NCI-H146 (cell line): Measurements from ENCODE around the gene EIF4G1.
A peak's percentile ranks its signal among the peaks of the same experiment; 100 is the strongest.

Experiments used
- DNase-seq: peaks from one replicate; lab custom pipeline; 2025; lab: John Stamatoyannopoulos, UW

The EIF4G1 gene

GRCh38 chr3:184368586-184369183, 54.3 kb downstream of the EIF4G1 start:
- DNase-seq, result no peak

GRCh38 chr3:184371570-184372018, 57.2 kb downstream of the EIF4G1 start:
- DNase-seq, result peak; percentile 99

GRCh38 chr3:184372296-184372821, 58.0 kb downstream of the EIF4G1 start:
- peak; percentile 20 for DNase-seq

- no peak for DNase-seq
Observed at GRCh38 chr3:184372911-184373310, 58.5 kb downstream of the EIF4G1 start.

GRCh38 chr3:184373422-184373821, 59.0 kb downstream of the EIF4G1 start:
- no peak for DNase-seq

GRCh38 chr3:184375747-184376461, 61.5 kb downstream of the EIF4G1 start:
- no peak for DNase-seq

- DNase-seq, result peak; percentile 80
Observed at GRCh38 chr3:184377374-184377773, 63.0 kb downstream of the EIF4G1 start.

GRCh38 chr3:184377882-184378445, 63.6 kb downstream of the EIF4G1 start, which contains the start of gene THPO:
Gene THPO, minus strand, starts transcription at chr3:184378207. Its CDS starts 1,948 bp downstream, at chr3:184376259.
- DNase-seq, result peak; percentile 62

GRCh38 chr3:184378651-184379357, 64.4 kb downstream of the EIF4G1 start:
- DNase-seq, result no peak

- peak; percentile 54 for DNase-seq
Observed at GRCh38 chr3:184379358-184380184, 65.2 kb downstream of the EIF4G1 start, which contains the start of gene CHRD. Gene CHRD, plus strand, starts transcription at chr3:184380054. Its CDS starts 265 bp downstream, at chr3:184380319.

GRCh38 chr3:184380185-184380626, 65.8 kb downstream of the EIF4G1 start:
- peak; percentile 65 for DNase-seq

- no peak for DNase-seq
Observed at GRCh38 chr3:184380627-184381260, 66.3 kb downstream of the EIF4G1 start.

- no peak for DNase-seq
Observed at GRCh38 chr3:184381261-184382224, 67.1 kb downstream of the EIF4G1 start.

GRCh38 chr3:184382326-184383032, 68.1 kb downstream of the EIF4G1 start:
- no peak for DNase-seq

- no peak for DNase-seq
Observed at GRCh38 chr3:184383033-184383740, 68.8 kb downstream of the EIF4G1 start.

- DNase-seq, result no peak
Observed at GRCh38 chr3:184384342-184384741, 69.9 kb downstream of the EIF4G1 start.
